ENCODE data around the gene SLC16A13. TPM values are rescaled to one million over a fixed set of nuclear protein-coding genes. Genes with fewer than 3 reads are reported as not detected.

SLC16A13 gene
- total and polyA plus RNA-seq, 2 of the 4 experiments (the other 2 are of a cell fraction): 0.18 to 2.3 TPM

DNA sequence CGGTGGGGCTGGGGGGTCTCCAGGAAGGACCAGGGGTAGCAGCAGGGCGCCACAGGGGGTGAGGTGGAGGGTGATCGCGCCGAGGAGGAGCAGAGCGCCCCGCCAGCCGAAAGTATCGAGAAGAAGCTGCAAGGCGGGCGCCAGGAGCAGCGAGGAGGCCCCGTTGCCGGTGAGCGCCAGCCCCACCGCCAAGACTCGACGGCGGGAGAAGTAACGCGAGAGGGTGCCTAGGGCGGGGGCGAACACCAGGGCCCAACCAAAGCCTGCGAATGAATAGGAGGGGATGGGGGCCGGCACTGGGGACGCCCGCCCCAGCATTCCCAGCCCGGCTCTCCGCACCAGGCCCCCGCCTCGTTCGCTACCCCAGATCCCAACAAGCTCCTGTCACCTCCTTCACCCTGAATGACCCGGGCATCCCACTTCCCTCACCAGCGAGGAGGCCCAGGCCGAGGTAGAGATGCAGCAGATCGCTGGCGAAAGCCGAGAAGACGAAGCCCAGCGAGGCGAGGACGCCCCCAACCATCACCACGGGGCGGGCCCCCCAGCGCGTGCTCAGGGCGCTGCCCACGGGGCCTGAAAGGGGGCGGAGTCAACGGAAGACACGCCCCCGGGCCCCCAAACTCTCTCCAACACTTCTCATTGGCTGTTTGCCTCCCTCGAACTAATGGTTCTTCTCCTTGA is 6.8 kb downstream of the SLC16A13 start:
- in situ Hi-C loops (cut with MboI; ENCODE audit: low sequenced_read_pairs): loop anchor here (10.0 kb wide), 1 partner anchor 262 kb away; the partner anchor contains the start of gene EIF5A
- H2BK20ac ChIP-seq (ENCODE audit: low read depth, low read length): no peak overlapping the region

More for the DNA sequence above, 6.8 kb downstream of the SLC16A13 start:
- WGBS, 2 experiments (ENCODE audit: extremely low coverage in 2 of 2, insufficient read length in 1 of 2): 17% methylated on average over 26 of the region's 53 CpGs; no CpG with 5 or more reads in 1 of the 2 experiments
- Histone ChIP-seq H3K79me1 (ENCODE audit: low read depth in 1 of 2, low read length in 2 of 2) (no peaks in the 10 kb centered on the region), H4K91ac (ENCODE audit: insufficient read depth, low read depth, low read length) (no peak overlapping the region), H2AK9ac (replicated peaks; ENCODE audit: low read depth, low read length, poor library complexity) (no peak overlapping the region), H3K4me1 (ENCODE audit: control insufficient read depth, insufficient read depth, low read length) (peaks cover 6% of the 10 kb centered on the region), H2BK15ac (ENCODE audit: low read depth, low read length) (no peak overlapping the region), H3K27me3 (ENCODE audit: control insufficient read depth, insufficient read depth, low read length) (peaks cover 29% of the 10 kb centered on the region), H3K4ac (ENCODE audit: low read depth, low read length) (no peak overlapping the region), H3K56ac (ENCODE audit: extremely low read depth, insufficient read depth, low read length) (no peak overlapping the region), H2AFZ (replicated peaks; ENCODE audit: low read length, poor library complexity) (peak overlapping the region; percentile 77), H3K27ac (ENCODE audit: insufficient read depth, low read length) (no peak overlapping the region), H3K14ac (replicated peaks; ENCODE audit: low read depth, low read length) (no peak overlapping the region), H3K4me3 (ENCODE audit: insufficient read depth, low read depth, low read length) (no peak overlapping the region), H2BK120ac (ENCODE audit: low read depth, low read length) (no peak overlapping the region), H2BK5ac (ENCODE audit: low read depth, low read length, poor library complexity, severe bottlenecking) (no peak overlapping the region), H2AK5ac (ENCODE audit: low read depth, low read length) (no peak overlapping the region), H3K9me3 (ENCODE audit: control insufficient read depth, insufficient read depth, low read length) (no peaks in the 10 kb centered on the region), H4K20me1 (ENCODE audit: insufficient read depth, low read length) (no peaks in the 10 kb centered on the region), H3K23ac (ENCODE audit: low read depth, low read length) (no peak overlapping the region), H3K9me1 (ENCODE audit: insufficient read depth, low read length) (no peaks in the 10 kb centered on the region), H4K8ac (ENCODE audit: low read depth in 2 of 2, low read length in 2 of 2) (no peak overlapping the region), H3K9ac (ENCODE audit: low read depth, low read length) (no peak overlapping the region), H4K5ac (ENCODE audit: low read depth, low read length) (no peak overlapping the region), H3K4me2 (ENCODE audit: low read depth, low read length) (peak overlapping the region; percentile 25; the same call in 1 of the 2 replicates), H3K18ac (ENCODE audit: low read depth, low read length) (no peak overlapping the region), H3K36me3 (ENCODE audit: control insufficient read depth, insufficient read depth, low read length) (no peaks in the 10 kb centered on the region)
- dilution Hi-C loops (cut with HindIII; ENCODE audit: low sequenced_read_pairs, unreplicated experiment): no loop called here
- ATAC-seq (ENCODE audit: low read depth): no peak
- TF ChIP-seq RAD21 (IDR thresholded peaks at IDR 0.05; ENCODE audit: low read length) (no peak), RCOR1 (IDR thresholded peaks at IDR 0.05; ENCODE audit: insufficient replicate concordance, low read length) (no peak), BHLHE40 (IDR thresholded peaks at IDR 0.05; ENCODE audit: low read depth, low read length) (no peak), CEBPB (IDR thresholded peaks at IDR 0.05; ENCODE audit: low read depth, low read length) (no peak), CHD1 (IDR thresholded peaks at IDR 0.05; ENCODE audit: low read depth, low read length) (no peak), CTCF (conservative IDR thresholded peaks at IDR 0.05; ENCODE audit: low read depth, low read length) (no peak), POLR2A (IDR thresholded peaks at IDR 0.05; ENCODE audit: low read depth, low read length) (no peak)
- TF ChIP-seq, protein P1, sequence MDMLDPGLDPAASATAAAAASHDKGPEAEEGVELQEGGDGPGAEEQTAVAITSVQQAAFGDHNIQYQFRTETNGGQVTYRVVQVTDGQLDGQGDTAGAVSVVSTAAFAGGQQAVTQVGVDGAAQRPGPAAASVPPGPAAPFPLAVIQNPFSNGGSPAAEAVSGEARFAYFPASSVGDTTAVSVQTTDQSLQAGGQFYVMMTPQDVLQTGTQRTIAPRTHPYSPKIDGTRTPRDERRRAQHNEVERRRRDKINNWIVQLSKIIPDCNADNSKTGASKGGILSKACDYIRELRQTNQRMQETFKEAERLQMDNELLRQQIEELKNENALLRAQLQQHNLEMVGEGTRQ (IDR thresholded peaks at IDR 0.05; ENCODE audit: low read depth, low read length): no peak
- TF ChIP-seq, protein P2, sequence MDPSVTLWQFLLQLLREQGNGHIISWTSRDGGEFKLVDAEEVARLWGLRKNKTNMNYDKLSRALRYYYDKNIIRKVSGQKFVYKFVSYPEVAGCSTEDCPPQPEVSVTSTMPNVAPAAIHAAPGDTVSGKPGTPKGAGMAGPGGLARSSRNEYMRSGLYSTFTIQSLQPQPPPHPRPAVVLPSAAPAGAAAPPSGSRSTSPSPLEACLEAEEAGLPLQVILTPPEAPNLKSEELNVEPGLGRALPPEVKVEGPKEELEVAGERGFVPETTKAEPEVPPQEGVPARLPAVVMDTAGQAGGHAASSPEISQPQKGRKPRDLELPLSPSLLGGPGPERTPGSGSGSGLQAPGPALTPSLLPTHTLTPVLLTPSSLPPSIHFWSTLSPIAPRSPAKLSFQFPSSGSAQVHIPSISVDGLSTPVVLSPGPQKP (IDR thresholded peaks at IDR 0.05; ENCODE audit: borderline replicate concordance, low read depth, low read length): no peak
- BruUV-seq (replicated peaks): no TSS peak
- CTCF ChIA-PET: no interaction called here
- DNase-seq: no peak
- intact Hi-C loops (cut with micrococcal nuclease): loop anchor here (10.0 kb wide), 1 partner anchor 522 kb away; the partner anchor contains the start of gene SENP3
- POLR2A ChIA-PET (ENCODE audit: unreplicated experiment): no interaction called here
